ENCODE results near the gene FAM89A. TPM values are rescaled to one million over a fixed set of nuclear protein-coding genes. Genes with fewer than 3 reads are reported as not detected.

Gene FAM89A
- total RNA-seq, 1 experiment from 2014 or later = 1.5 TPM

- no peak overlapping the region for H2AK5ac ChIP-seq (ENCODE audit: insufficient read length, low read length)
- DNase-seq = no peak
- H3K23me2 ChIP-seq (ENCODE audit: insufficient read length, low read depth, low read length, poor library complexity, severe bottlenecking) = peaks cover 12% of the 10 kb centered on the region
- no peak overlapping the region for H3K23ac ChIP-seq (ENCODE audit: insufficient read length, low read depth, low read length)
- TF ChIP-seq CTCF (conservative IDR thresholded peaks at IDR 0.05) = no peak
- H3T11ph ChIP-seq (ENCODE audit: low read length) = no peak overlapping the region
- no peak overlapping the region for H3K18ac ChIP-seq (ENCODE audit: insufficient read length, low read depth, low read length)
- no peak overlapping the region for H3K4me3 Mint-ChIP-seq
- H4K5ac ChIP-seq (ENCODE audit: insufficient read length, low read depth, low read length) = no peak overlapping the region
- H3K79me1 ChIP-seq (ENCODE audit: insufficient read depth, low read depth, low read length, poor library complexity, severe bottlenecking) = no peaks in the 10 kb centered on the region
- H2BK5ac ChIP-seq (ENCODE audit: insufficient read length, low read length) = no peak overlapping the region
- no peaks in the 10 kb centered on the region; a peak in 1 of 7 replicates for H3K36me3 Mint-ChIP-seq (ENCODE audit: insufficient read depth in 1 of 3, low read depth in 3 of 3)
- no peaks in the 10 kb centered on the region for H3K79me2 ChIP-seq (ENCODE audit: insufficient read depth, low read length)
- H4K20me1 ChIP-seq (ENCODE audit: control insufficient read depth, insufficient read depth, insufficient read length) = no peaks in the 10 kb centered on the region
- no peak overlapping the region for H3K56ac ChIP-seq (ENCODE audit: insufficient read length, low read depth, low read length)
- no peaks in the 10 kb centered on the region for H3K4me1 ChIP-seq (ENCODE audit: insufficient read depth, low read length)
- no peak overlapping the region for H2BK120ac ChIP-seq (ENCODE audit: low read depth, low read length, poor library complexity, severe bottlenecking)
- no peak overlapping the region for H2BK15ac ChIP-seq (ENCODE audit: low read depth, low read length)
- no peak overlapping the region for H3K9ac ChIP-seq (ENCODE audit: extremely low read depth, insufficient read length, low read length)
- H4K91ac ChIP-seq (ENCODE audit: insufficient read length, low read depth, low read length) = no peak overlapping the region
- no peak overlapping the region for H4K8ac ChIP-seq (replicated peaks; ENCODE audit: insufficient read length, low read depth, low read length)
- H2BK12ac ChIP-seq (ENCODE audit: insufficient read length, low read depth, low read length) = no peak overlapping the region
- H2AFZ ChIP-seq (ENCODE audit: low read length) = no peak overlapping the region
- H3K4ac ChIP-seq (ENCODE audit: low read depth, low read length) = no peak overlapping the region
- peaks cover 96% of the 10 kb centered on the region for H3K27me3 Mint-ChIP-seq (ENCODE audit: low read depth)
- H3K9me3 Mint-ChIP-seq = peaks cover 7 to 8% of the 10 kb centered on the region in 2 experiments
- peaks cover 48% of the 10 kb centered on the region; the same call in 1 of the 2 replicates for H3K27me3 ChIP-seq (ENCODE audit: insufficient read depth, low read length)
- H3K27ac ChIP-seq (ENCODE audit: insufficient read length, low read depth, low read length) = no peak overlapping the region
- H3K4me1 Mint-ChIP-seq = peaks cover 10 to 13% of the 10 kb centered on the region in 2 experiments
- no peak overlapping the region for H3K4me2 ChIP-seq (ENCODE audit: insufficient read depth, insufficient read length, low read length)
- no CpG with 5 or more reads among the region's 9 CpGs for WGBS (ENCODE audit: extremely low coverage, insufficient read length, low lambda C conversion rate)
- no peak overlapping the region for H2BK20ac ChIP-seq (ENCODE audit: low read depth, low read length, poor library complexity, severe bottlenecking)
- H3K14ac ChIP-seq (ENCODE audit: insufficient read depth, low read length) = no peak overlapping the region; the same call in 1 of the 2 replicates
- peaks cover 8% of the 10 kb centered on the region for H3K9me3 ChIP-seq (ENCODE audit: control insufficient read depth, low read depth, low read length)
- H3K27ac Mint-ChIP-seq = no peak overlapping the region
Observed at GRCh38 chr1:231041719-231042261, 1.7 kb upstream of the FAM89A start.
